Right hindlimb (tissue), 1 donor: Measurements from ENCODE around the gene ZSWIM6.

ENCODE experiments used
- DNase-seq: peaks from one replicate; pipeline ENCODE4 v3.0.0-alpha.2; 2018

ZSWIM6 gene

GRCh38 chr5:61567337-61567736, 235.3 kb downstream of the ZSWIM6 start:
- no peak for DNase-seq

- no peak for DNase-seq
These were observed 237.3 kb downstream of the ZSWIM6 start for GRCh38 chr5:61569353-61569752.

GRCh38 chr5:61570767-61571166, 238.7 kb downstream of the ZSWIM6 start:
- DNase-seq, result no peak

- DNase-seq, result no peak
These were observed 240.9 kb downstream of the ZSWIM6 start for GRCh38 chr5:61572959-61573358.

GRCh38 chr5:61575103-61575502, 243.0 kb downstream of the ZSWIM6 start:
- DNase-seq, result peak; percentile 56

GRCh38 chr5:61575581-61575980, 243.5 kb downstream of the ZSWIM6 start:
- no peak for DNase-seq

- no peak for DNase-seq
These were observed 244.5 kb downstream of the ZSWIM6 start for GRCh38 chr5:61576556-61576955.

- no peak for DNase-seq
These were observed 246.9 kb downstream of the ZSWIM6 start for GRCh38 chr5:61578858-61579503.

GRCh38 chr5:61582205-61582820, 250.3 kb downstream of the ZSWIM6 start:
- no peak for DNase-seq

- no peak for DNase-seq
These were observed 250.8 kb downstream of the ZSWIM6 start for GRCh38 chr5:61582887-61583286.

GRCh38 chr5:61586096-61587084, 254.3 kb downstream of the ZSWIM6 start:
- peak; percentile 33 for DNase-seq

GRCh38 chr5:61587125-61587524, 255.1 kb downstream of the ZSWIM6 start:
- no peak for DNase-seq

- DNase-seq, result no peak
These were observed 256.2 kb downstream of the ZSWIM6 start for GRCh38 chr5:61588216-61588615.

- no peak for DNase-seq
These were observed 257.9 kb downstream of the ZSWIM6 start for GRCh38 chr5:61589946-61590345.

GRCh38 chr5:61590473-61590872, 258.4 kb downstream of the ZSWIM6 start:
- DNase-seq, result no peak

- no peak for DNase-seq
These were observed 259.8 kb downstream of the ZSWIM6 start for GRCh38 chr5:61591859-61592258.

GRCh38 chr5:61595426-61595825, 263.4 kb downstream of the ZSWIM6 start:
- no peak for DNase-seq
